ENCODE results near the gene SLTM. TPM values are rescaled to one million over a fixed set of nuclear protein-coding genes. Genes with fewer than 3 reads are reported as not detected.
A peak's percentile ranks its signal among the peaks of the same experiment; 100 is the strongest.

SLTM gene
- polyA plus RNA-seq, 1 donor from 2014 or later = 124 TPM

DNA sequence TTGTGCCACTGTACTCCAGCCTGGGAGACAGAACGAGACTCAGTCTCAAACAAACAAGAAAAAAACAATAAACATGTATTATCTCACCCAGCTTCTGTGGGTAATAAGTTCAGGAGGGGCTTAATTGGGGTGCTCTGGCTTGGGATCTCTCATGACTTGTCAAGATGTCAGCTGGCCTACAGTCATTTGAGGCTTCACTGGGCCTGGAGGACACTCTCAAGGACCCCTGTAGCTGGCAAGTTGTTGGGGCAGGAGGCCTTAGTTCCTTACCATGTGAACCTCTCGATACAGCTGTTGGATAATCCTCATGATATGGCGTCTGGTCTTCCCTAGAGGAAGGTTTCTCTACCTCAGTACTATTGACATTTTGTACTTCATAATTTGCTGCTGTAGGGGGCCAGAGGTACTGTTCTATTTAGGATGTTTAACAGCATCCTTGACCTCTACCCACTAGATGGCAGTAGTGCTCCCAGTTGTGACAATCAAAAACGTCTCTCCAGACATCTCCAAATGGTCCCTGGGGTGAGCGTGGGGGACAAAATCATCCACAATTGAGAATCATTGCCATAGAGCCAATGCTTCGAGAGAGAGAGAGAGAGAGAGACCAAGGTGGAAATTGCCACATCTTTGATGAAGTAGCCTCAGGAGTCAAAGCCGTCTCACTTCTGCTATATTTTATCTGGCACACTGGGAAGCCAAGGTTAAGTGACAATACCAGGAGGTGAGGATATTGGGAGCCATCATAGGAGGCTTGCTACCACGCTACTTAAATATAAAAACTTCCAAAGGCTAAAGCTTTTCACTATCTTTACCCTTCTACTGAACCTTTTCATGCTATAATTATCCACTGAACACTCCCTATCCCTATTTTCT lies 23.9 kb upstream of the SLTM start:
- H2AFZ ChIP-seq (ENCODE audit: low read depth, low read length) = no peak overlapping the region
- no peaks in the 10 kb centered on the region for H3K79me2 ChIP-seq (replicated peaks; ENCODE audit: insufficient read depth, low read length)
- TF ChIP-seq SMC3 (conservative IDR thresholded peaks at IDR 0.05; ENCODE audit: poor library complexity) = peak; percentile 36
- TF ChIP-seq, protein P1, sequence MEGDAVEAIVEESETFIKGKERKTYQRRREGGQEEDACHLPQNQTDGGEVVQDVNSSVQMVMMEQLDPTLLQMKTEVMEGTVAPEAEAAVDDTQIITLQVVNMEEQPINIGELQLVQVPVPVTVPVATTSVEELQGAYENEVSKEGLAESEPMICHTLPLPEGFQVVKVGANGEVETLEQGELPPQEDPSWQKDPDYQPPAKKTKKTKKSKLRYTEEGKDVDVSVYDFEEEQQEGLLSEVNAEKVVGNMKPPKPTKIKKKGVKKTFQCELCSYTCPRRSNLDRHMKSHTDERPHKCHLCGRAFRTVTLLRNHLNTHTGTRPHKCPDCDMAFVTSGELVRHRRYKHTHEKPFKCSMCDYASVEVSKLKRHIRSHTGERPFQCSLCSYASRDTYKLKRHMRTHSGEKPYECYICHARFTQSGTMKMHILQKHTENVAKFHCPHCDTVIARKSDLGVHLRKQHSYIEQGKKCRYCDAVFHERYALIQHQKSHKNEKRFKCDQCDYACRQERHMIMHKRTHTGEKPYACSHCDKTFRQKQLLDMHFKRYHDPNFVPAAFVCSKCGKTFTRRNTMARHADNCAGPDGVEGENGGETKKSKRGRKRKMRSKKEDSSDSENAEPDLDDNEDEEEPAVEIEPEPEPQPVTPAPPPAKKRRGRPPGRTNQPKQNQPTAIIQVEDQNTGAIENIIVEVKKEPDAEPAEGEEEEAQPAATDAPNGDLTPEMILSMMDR (IDR thresholded peaks at IDR 0.05; ENCODE audit: poor library complexity, severe bottlenecking) = peak; percentile 59
- peak; percentile 25 for TF ChIP-seq RAD21 (conservative IDR thresholded peaks at IDR 0.05)
- TF ChIP-seq, protein P2, sequence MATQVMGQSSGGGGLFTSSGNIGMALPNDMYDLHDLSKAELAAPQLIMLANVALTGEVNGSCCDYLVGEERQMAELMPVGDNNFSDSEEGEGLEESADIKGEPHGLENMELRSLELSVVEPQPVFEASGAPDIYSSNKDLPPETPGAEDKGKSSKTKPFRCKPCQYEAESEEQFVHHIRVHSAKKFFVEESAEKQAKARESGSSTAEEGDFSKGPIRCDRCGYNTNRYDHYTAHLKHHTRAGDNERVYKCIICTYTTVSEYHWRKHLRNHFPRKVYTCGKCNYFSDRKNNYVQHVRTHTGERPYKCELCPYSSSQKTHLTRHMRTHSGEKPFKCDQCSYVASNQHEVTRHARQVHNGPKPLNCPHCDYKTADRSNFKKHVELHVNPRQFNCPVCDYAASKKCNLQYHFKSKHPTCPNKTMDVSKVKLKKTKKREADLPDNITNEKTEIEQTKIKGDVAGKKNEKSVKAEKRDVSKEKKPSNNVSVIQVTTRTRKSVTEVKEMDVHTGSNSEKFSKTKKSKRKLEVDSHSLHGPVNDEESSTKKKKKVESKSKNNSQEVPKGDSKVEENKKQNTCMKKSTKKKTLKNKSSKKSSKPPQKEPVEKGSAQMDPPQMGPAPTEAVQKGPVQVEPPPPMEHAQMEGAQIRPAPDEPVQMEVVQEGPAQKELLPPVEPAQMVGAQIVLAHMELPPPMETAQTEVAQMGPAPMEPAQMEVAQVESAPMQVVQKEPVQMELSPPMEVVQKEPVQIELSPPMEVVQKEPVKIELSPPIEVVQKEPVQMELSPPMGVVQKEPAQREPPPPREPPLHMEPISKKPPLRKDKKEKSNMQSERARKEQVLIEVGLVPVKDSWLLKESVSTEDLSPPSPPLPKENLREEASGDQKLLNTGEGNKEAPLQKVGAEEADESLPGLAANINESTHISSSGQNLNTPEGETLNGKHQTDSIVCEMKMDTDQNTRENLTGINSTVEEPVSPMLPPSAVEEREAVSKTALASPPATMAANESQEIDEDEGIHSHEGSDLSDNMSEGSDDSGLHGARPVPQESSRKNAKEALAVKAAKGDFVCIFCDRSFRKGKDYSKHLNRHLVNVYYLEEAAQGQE (IDR thresholded peaks at IDR 0.05; ENCODE audit: borderline replicate concordance) = no peak
- no peak for TF ChIP-seq MXI1 (conservative IDR thresholded peaks at IDR 0.05; ENCODE audit: poor library complexity, severe bottlenecking)
- no peak for TF ChIP-seq POLR2AphosphoS5 (IDR thresholded peaks at IDR 0.05)
- no peak for TF ChIP-seq TAF1 (IDR thresholded peaks at IDR 0.05; ENCODE audit: low read depth)
- no peaks in the 10 kb centered on the region for H3K27me3 ChIP-seq (ENCODE audit: insufficient read depth, low read depth, low read length)
- H3K36me3 ChIP-seq (ENCODE audit: insufficient read depth, low read length) = no peaks in the 10 kb centered on the region
- H3K27ac ChIP-seq (ENCODE audit: low read length) = no peak overlapping the region
- no peaks in the 10 kb centered on the region for H4K20me1 ChIP-seq (ENCODE audit: insufficient read depth)
- no peaks in the 10 kb centered on the region for H3F3A ChIP-seq (ENCODE audit: insufficient read depth, low read length, poor library complexity, severe bottlenecking)
- H3K9me3 ChIP-seq (ENCODE audit: low read length) = no peaks in the 10 kb centered on the region
- H3K4me2 ChIP-seq (ENCODE audit: low read length) = no peak overlapping the region
- no peaks in the 10 kb centered on the region for H3K9me2 ChIP-seq (ENCODE audit: insufficient read depth, low read length)
- no peak overlapping the region for H3K4me3 ChIP-seq (ENCODE audit: low read length)
- H3K9ac ChIP-seq (ENCODE audit: low read length) = no peak overlapping the region

DNA sequence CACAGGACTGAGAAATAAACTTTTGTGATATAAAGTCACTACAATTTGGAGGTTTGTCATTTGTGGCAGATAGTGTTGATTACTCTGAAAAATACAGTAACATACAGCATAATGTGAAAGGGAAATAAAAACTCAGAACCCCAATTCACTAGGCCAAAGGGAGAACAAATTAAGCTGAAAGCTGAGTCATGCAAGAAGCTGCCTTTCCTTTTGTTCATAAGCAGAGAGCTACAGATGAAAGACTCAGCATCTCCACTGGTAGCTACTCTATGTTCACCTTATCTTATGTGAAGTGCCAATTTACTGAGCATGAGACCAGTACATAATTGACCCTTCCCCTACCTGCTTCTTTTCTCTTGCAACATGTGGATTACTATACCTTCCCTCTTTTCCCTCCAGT lies 19.3 kb upstream of the SLTM start:
- no peak for TF ChIP-seq EP300 (conservative IDR thresholded peaks at IDR 0.05; ENCODE audit: poor library complexity, severe bottlenecking)
- no peak overlapping the region for H3K27ac ChIP-seq (ENCODE audit: low read length)
- no peaks in the 10 kb centered on the region for H3K79me2 ChIP-seq (replicated peaks; ENCODE audit: insufficient read depth, low read length)
- H4K20me1 ChIP-seq (ENCODE audit: insufficient read depth) = no peaks in the 10 kb centered on the region
- no peak overlapping the region for H2AFZ ChIP-seq (ENCODE audit: low read depth, low read length)
- H3K36me3 ChIP-seq (ENCODE audit: insufficient read depth, low read length) = no peaks in the 10 kb centered on the region
- H3K4me3 ChIP-seq (ENCODE audit: low read length) = no peak overlapping the region
- H3F3A ChIP-seq (ENCODE audit: insufficient read depth, low read length, poor library complexity, severe bottlenecking) = no peaks in the 10 kb centered on the region
- no peaks in the 10 kb centered on the region for H3K9me2 ChIP-seq (ENCODE audit: insufficient read depth, low read length)
- no peak overlapping the region for H3K9ac ChIP-seq (ENCODE audit: low read length)
- no peaks in the 10 kb centered on the region for H3K9me3 ChIP-seq (ENCODE audit: low read length)
- H3K27me3 ChIP-seq (ENCODE audit: insufficient read depth, low read depth, low read length) = no peaks in the 10 kb centered on the region
- no peak overlapping the region for H3K4me2 ChIP-seq (ENCODE audit: low read length)
